Measurements from ENCODE around the gene NUP210. TPM values are rescaled to one million over a fixed set of nuclear protein-coding genes. Genes with fewer than 3 reads are reported as not detected.

NUP210 gene
- total and polyA plus RNA-seq, 2 experiments from 2014 or later, result 13.8 to 73.9 TPM

DNA sequence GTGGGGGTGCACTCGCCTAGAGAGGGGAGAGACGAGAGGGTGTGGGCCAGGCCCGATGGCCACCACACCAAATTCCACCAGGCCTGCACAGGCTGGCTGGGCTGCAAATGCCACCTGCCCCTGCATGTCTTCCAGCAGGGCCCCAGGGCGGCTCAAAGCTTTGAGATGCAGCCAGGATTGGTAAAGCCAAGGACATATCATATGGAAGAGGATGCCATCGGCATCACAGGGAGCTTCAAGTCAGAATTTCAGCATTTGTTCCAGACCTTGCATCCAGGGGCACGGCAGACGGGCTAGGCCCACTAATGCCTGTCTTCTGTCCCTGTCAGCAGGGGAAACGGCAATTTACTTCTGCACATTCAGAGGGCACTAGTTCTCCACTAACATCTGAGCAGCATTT lies 97.8 kb downstream of the NUP210 start (continued):
- TF ChIP-seq ZNF462 (CRISPR knock-in tag; IDR thresholded peaks at IDR 0.05), result no peak

- Histone ChIP-seq H3K4me2 (no peak overlapping the region), H2AFZ (no peak overlapping the region), H4K20me1 (replicated peaks; ENCODE audit: insufficient read depth) (no peaks in the 10 kb centered on the region), H3K9me2 (ENCODE audit: insufficient read depth) (no peaks in the 10 kb centered on the region), H3K27ac (ENCODE audit: low read depth) (no peak overlapping the region), H3K4me1 (ENCODE audit: insufficient read depth) (no peaks in the 10 kb centered on the region), H3K4me3 (no peak overlapping the region), H3K36me3 (ENCODE audit: insufficient read depth) (no peaks in the 10 kb centered on the region; the same call in 1 of the 2 replicates), H3F3A (replicated peaks; ENCODE audit: low read depth) (no peaks in the 10 kb centered on the region), H3K79me2 (replicated peaks; ENCODE audit: insufficient read depth) (no peaks in the 10 kb centered on the region), H3K27me3 (ENCODE audit: insufficient read depth) (no peaks in the 10 kb centered on the region)
- DNase-seq (ENCODE audit: low spot score) (no peak), ATAC-seq (no peak)
- Mint-ChIP-seq H3K27me3 (ENCODE audit: insufficient read depth, low read depth, poor library complexity) (peaks cover 22% of the 10 kb centered on the region), H3K9me3 (no peaks in the 10 kb centered on the region), H3K36me3 (ENCODE audit: low read depth) (peaks cover 77% of the 10 kb centered on the region), H3K27ac (no peak overlapping the region), H3K4me1 (no peaks in the 10 kb centered on the region), H3K4me3 (no peak overlapping the region)
- TF ChIP-seq ZNF114 (CRISPR knock-in tag; IDR thresholded peaks at IDR 0.05) (no peak), CREB1 (CRISPR knock-in tag; IDR thresholded peaks at IDR 0.05; ENCODE audit: low read depth) (no peak), ZNF331 (CRISPR knock-in tag; IDR thresholded peaks at IDR 0.05; ENCODE audit: low read depth) (no peak), EZH2 (IDR thresholded peaks at IDR 0.05; ENCODE audit: low read depth, unreplicated experiment) (no peak), JUNB (IDR thresholded peaks at IDR 0.05; ENCODE audit: unreplicated experiment) (no peak), POLR2AphosphoS5 (IDR thresholded peaks at IDR 0.05; ENCODE audit: low read depth) (no peak), STAT1 (IDR thresholded peaks at IDR 0.05; ENCODE audit: unreplicated experiment) (no peak), EZH2phosphoT487 (IDR thresholded peaks at IDR 0.05; ENCODE audit: unreplicated experiment) (no peak)
- TF ChIP-seq, protein P1, sequence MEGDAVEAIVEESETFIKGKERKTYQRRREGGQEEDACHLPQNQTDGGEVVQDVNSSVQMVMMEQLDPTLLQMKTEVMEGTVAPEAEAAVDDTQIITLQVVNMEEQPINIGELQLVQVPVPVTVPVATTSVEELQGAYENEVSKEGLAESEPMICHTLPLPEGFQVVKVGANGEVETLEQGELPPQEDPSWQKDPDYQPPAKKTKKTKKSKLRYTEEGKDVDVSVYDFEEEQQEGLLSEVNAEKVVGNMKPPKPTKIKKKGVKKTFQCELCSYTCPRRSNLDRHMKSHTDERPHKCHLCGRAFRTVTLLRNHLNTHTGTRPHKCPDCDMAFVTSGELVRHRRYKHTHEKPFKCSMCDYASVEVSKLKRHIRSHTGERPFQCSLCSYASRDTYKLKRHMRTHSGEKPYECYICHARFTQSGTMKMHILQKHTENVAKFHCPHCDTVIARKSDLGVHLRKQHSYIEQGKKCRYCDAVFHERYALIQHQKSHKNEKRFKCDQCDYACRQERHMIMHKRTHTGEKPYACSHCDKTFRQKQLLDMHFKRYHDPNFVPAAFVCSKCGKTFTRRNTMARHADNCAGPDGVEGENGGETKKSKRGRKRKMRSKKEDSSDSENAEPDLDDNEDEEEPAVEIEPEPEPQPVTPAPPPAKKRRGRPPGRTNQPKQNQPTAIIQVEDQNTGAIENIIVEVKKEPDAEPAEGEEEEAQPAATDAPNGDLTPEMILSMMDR (conservative IDR thresholded peaks at IDR 0.05; ENCODE audit: low read depth in 2 of 2), result no peak
- TF ChIP-seq, protein P2, sequence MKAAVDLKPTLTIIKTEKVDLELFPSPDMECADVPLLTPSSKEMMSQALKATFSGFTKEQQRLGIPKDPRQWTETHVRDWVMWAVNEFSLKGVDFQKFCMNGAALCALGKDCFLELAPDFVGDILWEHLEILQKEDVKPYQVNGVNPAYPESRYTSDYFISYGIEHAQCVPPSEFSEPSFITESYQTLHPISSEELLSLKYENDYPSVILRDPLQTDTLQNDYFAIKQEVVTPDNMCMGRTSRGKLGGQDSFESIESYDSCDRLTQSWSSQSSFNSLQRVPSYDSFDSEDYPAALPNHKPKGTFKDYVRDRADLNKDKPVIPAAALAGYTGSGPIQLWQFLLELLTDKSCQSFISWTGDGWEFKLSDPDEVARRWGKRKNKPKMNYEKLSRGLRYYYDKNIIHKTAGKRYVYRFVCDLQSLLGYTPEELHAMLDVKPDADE (IDR thresholded peaks at IDR 0.05), result no peak
- TF ChIP-seq, protein P3, sequence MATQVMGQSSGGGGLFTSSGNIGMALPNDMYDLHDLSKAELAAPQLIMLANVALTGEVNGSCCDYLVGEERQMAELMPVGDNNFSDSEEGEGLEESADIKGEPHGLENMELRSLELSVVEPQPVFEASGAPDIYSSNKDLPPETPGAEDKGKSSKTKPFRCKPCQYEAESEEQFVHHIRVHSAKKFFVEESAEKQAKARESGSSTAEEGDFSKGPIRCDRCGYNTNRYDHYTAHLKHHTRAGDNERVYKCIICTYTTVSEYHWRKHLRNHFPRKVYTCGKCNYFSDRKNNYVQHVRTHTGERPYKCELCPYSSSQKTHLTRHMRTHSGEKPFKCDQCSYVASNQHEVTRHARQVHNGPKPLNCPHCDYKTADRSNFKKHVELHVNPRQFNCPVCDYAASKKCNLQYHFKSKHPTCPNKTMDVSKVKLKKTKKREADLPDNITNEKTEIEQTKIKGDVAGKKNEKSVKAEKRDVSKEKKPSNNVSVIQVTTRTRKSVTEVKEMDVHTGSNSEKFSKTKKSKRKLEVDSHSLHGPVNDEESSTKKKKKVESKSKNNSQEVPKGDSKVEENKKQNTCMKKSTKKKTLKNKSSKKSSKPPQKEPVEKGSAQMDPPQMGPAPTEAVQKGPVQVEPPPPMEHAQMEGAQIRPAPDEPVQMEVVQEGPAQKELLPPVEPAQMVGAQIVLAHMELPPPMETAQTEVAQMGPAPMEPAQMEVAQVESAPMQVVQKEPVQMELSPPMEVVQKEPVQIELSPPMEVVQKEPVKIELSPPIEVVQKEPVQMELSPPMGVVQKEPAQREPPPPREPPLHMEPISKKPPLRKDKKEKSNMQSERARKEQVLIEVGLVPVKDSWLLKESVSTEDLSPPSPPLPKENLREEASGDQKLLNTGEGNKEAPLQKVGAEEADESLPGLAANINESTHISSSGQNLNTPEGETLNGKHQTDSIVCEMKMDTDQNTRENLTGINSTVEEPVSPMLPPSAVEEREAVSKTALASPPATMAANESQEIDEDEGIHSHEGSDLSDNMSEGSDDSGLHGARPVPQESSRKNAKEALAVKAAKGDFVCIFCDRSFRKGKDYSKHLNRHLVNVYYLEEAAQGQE (IDR thresholded peaks at IDR 0.05; ENCODE audit: unreplicated experiment), result no peak
These were observed 100.4 kb downstream of the NUP210 start for GRCh38 chr3:13319564-13320220.

Measured in GM23338 (cell line).